WTC11 (cell line): ENCODE results near the gene FNDC3B. TPM values are rescaled to one million over a fixed set of nuclear protein-coding genes. Genes with fewer than 3 reads are reported as not detected.
A peak's percentile ranks its signal among the peaks of the same experiment; 100 is the strongest.

Experiments used
- ATAC-seq: fragments of 200-7000 bp; cut with Tn5 transposase; 2 replicates; pipeline ENCODE4 v1.10.0; 2021; ENCODE audit warnings: mild to moderate bottlenecking, moderate library complexity
- CTCF ChIA-PET: fragments of 300-600 bp; sonication (Branson Sonifier 250); formaldehyde crosslinking; loops from one replicate; lab custom pipeline; 2021; ENCODE audit warnings: antibody characterized with exemption; lab: Charles Lee
- POLR2A ChIA-PET: fragments of 350-600 bp; sonication (Branson Sonifier 250); formaldehyde crosslinking; loops from one replicate; lab custom pipeline; 2021; ENCODE audit warnings: antibody characterized with exemption; lab: Charles Lee
- DNase-seq: peaks from one replicate; pipeline ENCODE4 v3.0.0; 2021; ENCODE audit warnings: low spot score
- H3K27ac Mint-ChIP-seq: 2 replicates; pipeline ENCODE4 v1.8.0; 2021; ENCODE audit warnings: mixed read lengths
- H3K27me3 Mint-ChIP-seq: 2 replicates; pipeline ENCODE4 v1.8.0; 2021; ENCODE audit warnings: low read depth, mild to moderate bottlenecking, moderate library complexity, mixed read lengths
- H3K36me3 Mint-ChIP-seq: 2 replicates; pipeline ENCODE4 v1.8.0; 2021; ENCODE audit warnings: mixed read lengths
- H3K4me1 Mint-ChIP-seq: 2 replicates; pipeline ENCODE4 v1.8.0; 2022; ENCODE audit warnings: mixed read lengths
- H3K4me3 Mint-ChIP-seq: 2 replicates; pipeline ENCODE4 v1.8.0; 2021; ENCODE audit warnings: mild to moderate bottlenecking, moderate library complexity, mixed read lengths
- H3K9me3 Mint-ChIP-seq: 2 replicates; pipeline ENCODE4 v1.8.0; 2021; ENCODE audit warnings: mixed read lengths
- CREB1 ChIP-seq: sonication (generic); formaldehyde crosslinking; IDR thresholded peaks from 2 replicates; pipeline ENCODE4 v1.8.0; 2023; ENCODE audit warnings: mild to moderate bottlenecking, missing genetic modification reagents
- EMX1 ChIP-seq: fragments of 250-450 bp; sonication (Bioruptor Pico); IDR thresholded peaks from 2 replicates; pipeline ENCODE4 v1.8.0; 2021; ENCODE audit warnings: mild to moderate bottlenecking
- ESRRA ChIP-seq: sonication (generic); formaldehyde crosslinking; IDR thresholded peaks from 2 replicates; pipeline ENCODE4 v1.8.1; 2022; ENCODE audit warnings: mild to moderate bottlenecking, missing genetic modification reagents, borderline replicate concordance
- FOXP1 ChIP-seq: sonication (generic); formaldehyde crosslinking; IDR thresholded peaks from 2 replicates; pipeline ENCODE4 v1.8.0; 2022; ENCODE audit warnings: missing genetic modification reagents, mild to moderate bottlenecking, moderate library complexity, borderline replicate concordance
- JUN ChIP-seq: sonication (generic); formaldehyde crosslinking; IDR thresholded peaks from 2 replicates; pipeline ENCODE4 v1.8.0; 2023; ENCODE audit warnings: mild to moderate bottlenecking, missing genetic modification reagents
- NFATC4 ChIP-seq: fragments of 250-450 bp; sonication (Bioruptor Pico); IDR thresholded peaks from 2 replicates; pipeline ENCODE4 v1.9.0; 2021; ENCODE audit warnings: mild to moderate bottlenecking
- NFYB ChIP-seq: sonication (generic); formaldehyde crosslinking; conservative IDR thresholded peaks from 2 replicates; pipeline ENCODE4 v1.8.0; 2022; ENCODE audit warnings: low read depth, missing genetic modification reagents
- NR1H2 ChIP-seq: sonication (generic); formaldehyde crosslinking; IDR thresholded peaks from 2 replicates; pipeline ENCODE4 v1.9.0; 2021; ENCODE audit warnings: mild to moderate bottlenecking, moderate library complexity, missing genetic modification reagents
- RORB ChIP-seq: fragments of 250-450 bp; sonication (Bioruptor Pico); IDR thresholded peaks from 2 replicates; pipeline ENCODE4 v1.9.0; 2021; ENCODE audit warnings: mild to moderate bottlenecking
- SMAD4 ChIP-seq: sonication (generic); formaldehyde crosslinking; IDR thresholded peaks from 2 replicates; pipeline ENCODE4 v1.8.0; 2022; ENCODE audit warnings: mild to moderate bottlenecking, missing genetic modification reagents
- TEAD4 ChIP-seq: sonication (generic); formaldehyde crosslinking; IDR thresholded peaks from 2 replicates; pipeline ENCODE4 v1.8.0; 2022; ENCODE audit warnings: mild to moderate bottlenecking, missing genetic modification reagents
- total RNA-seq: library from RNA; stranded (reverse); gene quantifications from 3 replicates; pipeline ENCODE4 v1.2.3, GENCODE V29; 2021
- TF ChIP-seq, protein P1 (sequence below): fragments of 250-450 bp; sonication (Bioruptor Pico); IDR thresholded peaks from 2 replicates; pipeline ENCODE4 v1.9.0; 2021; ENCODE audit warnings: moderate library complexity, mild to moderate bottlenecking, inconsistent platforms, borderline replicate concordance
- TF ChIP-seq, protein P2 (sequence below): sonication (generic); formaldehyde crosslinking; IDR thresholded peaks from 2 replicates; pipeline ENCODE4 v1.8.0; 2022; ENCODE audit warnings: mild to moderate bottlenecking, missing genetic modification reagents
- TF ChIP-seq, protein P3 (sequence below): sonication (generic); formaldehyde crosslinking; IDR thresholded peaks from 2 replicates; pipeline ENCODE4 v1.8.1; 2022; ENCODE audit warnings: low read depth, missing genetic modification reagents, borderline replicate concordance
- TF ChIP-seq, protein P4 (sequence below): fragments of 250-450 bp; sonication (Bioruptor Pico); IDR thresholded peaks from 2 replicates; pipeline ENCODE4 v1.9.0; 2021; ENCODE audit warnings: mild to moderate bottlenecking
- TF ChIP-seq, protein P5 (sequence below): sonication (generic); formaldehyde crosslinking; IDR thresholded peaks from 2 replicates; pipeline ENCODE4 v1.8.1; 2022; ENCODE audit warnings: low read depth, mild to moderate bottlenecking, moderate library complexity, missing genetic modification reagents, borderline replicate concordance
- TF ChIP-seq, protein P6 (sequence below): sonication (generic); formaldehyde crosslinking; IDR thresholded peaks from 2 replicates; pipeline ENCODE4 v1.8.0; 2022; ENCODE audit warnings: mild to moderate bottlenecking, missing genetic modification reagents
- TF ChIP-seq, protein P7 (sequence below): fragments of 250-450 bp; sonication (Bioruptor Pico); IDR thresholded peaks from 2 replicates; pipeline ENCODE4 v2.1.2; 2022; ENCODE audit warnings: mild to moderate bottlenecking, moderate library complexity

Gene FNDC3B
- total RNA-seq, 1 experiment from 2014 or later, result 42.8 TPM

DNA sequence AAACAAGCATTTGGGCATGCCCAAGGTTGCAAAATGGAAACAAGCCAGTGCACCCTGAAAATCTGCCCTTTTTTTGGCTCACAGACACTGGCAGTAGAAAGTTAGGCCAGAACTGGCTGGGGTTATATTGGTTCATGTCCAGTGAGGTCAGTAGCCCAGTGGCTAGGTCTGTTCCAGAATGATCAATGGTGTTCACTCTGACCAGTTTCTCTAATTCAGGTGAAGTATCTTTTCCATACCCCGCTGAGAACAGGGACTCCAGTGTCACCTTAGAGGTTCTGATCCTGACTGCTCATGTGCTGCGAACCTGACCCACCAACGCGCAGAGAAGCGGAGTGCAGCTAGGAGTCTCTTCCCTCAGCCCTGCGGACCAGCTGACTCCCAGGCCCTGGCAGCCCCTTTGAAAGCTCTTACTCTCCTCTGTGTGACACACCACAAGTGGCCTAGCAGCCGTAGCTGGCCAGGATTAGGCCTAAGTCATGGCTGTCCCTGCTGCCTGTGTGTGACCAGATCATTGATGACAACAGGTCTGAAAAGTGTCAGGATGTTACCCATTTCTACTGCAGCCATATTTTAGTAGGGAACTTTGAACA lies 285.3 kb downstream of the FNDC3B start:
- CTCF ChIA-PET, result no interaction called here
- no peak for DNase-seq
- Mint-ChIP-seq H3K36me3 (peaks cover 32% of the 10 kb centered on the region), H3K4me1 (no peaks in the 10 kb centered on the region), H3K9me3 (no peaks in the 10 kb centered on the region), H3K27me3 (no peaks in the 10 kb centered on the region), H3K27ac (peak overlapping the region; percentile 64; the same call in 1 of the 2 replicates), H3K4me3 (no peak overlapping the region)
- POLR2A ChIA-PET, result interaction anchor here (0.6 kb wide), 1 partner anchor 1895 kb away, joined by 4 read pairs; no protein-coding TSS in a partner anchor
- no peak for ATAC-seq
- no peak for TF ChIP-seq CREB1 (CRISPR knock-in tag)
- TF ChIP-seq, protein P1, sequence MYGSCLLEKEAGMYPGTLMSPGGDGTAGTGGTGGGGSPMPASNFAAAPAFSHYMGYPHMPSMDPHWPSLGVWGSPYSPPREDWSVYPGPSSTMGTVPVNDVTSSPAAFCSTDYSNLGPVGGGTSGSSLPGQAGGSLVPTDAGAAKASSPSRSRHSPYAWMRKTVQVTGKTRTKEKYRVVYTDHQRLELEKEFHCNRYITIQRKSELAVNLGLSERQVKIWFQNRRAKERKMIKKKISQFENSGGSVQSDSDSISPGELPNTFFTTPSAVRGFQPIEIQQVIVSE (CRISPR knock-in tag), result no peak
- TF ChIP-seq NFATC4 (CRISPR knock-in tag), result no peak
- TF ChIP-seq, protein P2, sequence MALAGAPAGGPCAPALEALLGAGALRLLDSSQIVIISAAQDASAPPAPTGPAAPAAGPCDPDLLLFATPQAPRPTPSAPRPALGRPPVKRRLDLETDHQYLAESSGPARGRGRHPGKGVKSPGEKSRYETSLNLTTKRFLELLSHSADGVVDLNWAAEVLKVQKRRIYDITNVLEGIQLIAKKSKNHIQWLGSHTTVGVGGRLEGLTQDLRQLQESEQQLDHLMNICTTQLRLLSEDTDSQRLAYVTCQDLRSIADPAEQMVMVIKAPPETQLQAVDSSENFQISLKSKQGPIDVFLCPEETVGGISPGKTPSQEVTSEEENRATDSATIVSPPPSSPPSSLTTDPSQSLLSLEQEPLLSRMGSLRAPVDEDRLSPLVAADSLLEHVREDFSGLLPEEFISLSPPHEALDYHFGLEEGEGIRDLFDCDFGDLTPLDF (CRISPR knock-in tag), result no peak
- TF ChIP-seq, protein P3, sequence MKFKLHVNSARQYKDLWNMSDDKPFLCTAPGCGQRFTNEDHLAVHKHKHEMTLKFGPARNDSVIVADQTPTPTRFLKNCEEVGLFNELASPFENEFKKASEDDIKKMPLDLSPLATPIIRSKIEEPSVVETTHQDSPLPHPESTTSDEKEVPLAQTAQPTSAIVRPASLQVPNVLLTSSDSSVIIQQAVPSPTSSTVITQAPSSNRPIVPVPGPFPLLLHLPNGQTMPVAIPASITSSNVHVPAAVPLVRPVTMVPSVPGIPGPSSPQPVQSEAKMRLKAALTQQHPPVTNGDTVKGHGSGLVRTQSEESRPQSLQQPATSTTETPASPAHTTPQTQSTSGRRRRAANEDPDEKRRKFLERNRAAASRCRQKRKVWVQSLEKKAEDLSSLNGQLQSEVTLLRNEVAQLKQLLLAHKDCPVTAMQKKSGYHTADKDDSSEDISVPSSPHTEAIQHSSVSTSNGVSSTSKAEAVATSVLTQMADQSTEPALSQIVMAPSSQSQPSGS (CRISPR knock-in tag), result no peak
- no peak for TF ChIP-seq ESRRA
- TF ChIP-seq FOXP1 (CRISPR knock-in tag), result no peak
- TF ChIP-seq SMAD4 (CRISPR knock-in tag), result no peak
- TF ChIP-seq NFYB (CRISPR knock-in tag), result no peak
- no peak for TF ChIP-seq RORB
- no peak for TF ChIP-seq JUN (CRISPR knock-in tag)
- TF ChIP-seq, protein P4, sequence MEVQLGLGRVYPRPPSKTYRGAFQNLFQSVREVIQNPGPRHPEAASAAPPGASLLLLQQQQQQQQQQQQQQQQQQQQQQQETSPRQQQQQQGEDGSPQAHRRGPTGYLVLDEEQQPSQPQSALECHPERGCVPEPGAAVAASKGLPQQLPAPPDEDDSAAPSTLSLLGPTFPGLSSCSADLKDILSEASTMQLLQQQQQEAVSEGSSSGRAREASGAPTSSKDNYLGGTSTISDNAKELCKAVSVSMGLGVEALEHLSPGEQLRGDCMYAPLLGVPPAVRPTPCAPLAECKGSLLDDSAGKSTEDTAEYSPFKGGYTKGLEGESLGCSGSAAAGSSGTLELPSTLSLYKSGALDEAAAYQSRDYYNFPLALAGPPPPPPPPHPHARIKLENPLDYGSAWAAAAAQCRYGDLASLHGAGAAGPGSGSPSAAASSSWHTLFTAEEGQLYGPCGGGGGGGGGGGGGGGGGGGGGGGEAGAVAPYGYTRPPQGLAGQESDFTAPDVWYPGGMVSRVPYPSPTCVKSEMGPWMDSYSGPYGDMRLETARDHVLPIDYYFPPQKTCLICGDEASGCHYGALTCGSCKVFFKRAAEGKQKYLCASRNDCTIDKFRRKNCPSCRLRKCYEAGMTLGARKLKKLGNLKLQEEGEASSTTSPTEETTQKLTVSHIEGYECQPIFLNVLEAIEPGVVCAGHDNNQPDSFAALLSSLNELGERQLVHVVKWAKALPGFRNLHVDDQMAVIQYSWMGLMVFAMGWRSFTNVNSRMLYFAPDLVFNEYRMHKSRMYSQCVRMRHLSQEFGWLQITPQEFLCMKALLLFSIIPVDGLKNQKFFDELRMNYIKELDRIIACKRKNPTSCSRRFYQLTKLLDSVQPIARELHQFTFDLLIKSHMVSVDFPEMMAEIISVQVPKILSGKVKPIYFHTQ, result no peak
- TF ChIP-seq, protein P5, sequence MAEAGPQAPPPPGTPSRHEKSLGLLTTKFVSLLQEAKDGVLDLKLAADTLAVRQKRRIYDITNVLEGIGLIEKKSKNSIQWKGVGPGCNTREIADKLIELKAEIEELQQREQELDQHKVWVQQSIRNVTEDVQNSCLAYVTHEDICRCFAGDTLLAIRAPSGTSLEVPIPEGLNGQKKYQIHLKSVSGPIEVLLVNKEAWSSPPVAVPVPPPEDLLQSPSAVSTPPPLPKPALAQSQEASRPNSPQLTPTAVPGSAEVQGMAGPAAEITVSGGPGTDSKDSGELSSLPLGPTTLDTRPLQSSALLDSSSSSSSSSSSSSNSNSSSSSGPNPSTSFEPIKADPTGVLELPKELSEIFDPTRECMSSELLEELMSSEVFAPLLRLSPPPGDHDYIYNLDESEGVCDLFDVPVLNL (CRISPR knock-in tag), result no peak
- TF ChIP-seq, protein P6, sequence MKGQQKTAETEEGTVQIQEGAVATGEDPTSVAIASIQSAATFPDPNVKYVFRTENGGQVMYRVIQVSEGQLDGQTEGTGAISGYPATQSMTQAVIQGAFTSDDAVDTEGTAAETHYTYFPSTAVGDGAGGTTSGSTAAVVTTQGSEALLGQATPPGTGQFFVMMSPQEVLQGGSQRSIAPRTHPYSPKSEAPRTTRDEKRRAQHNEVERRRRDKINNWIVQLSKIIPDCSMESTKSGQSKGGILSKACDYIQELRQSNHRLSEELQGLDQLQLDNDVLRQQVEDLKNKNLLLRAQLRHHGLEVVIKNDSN (CRISPR knock-in tag), result no peak
- no peak for TF ChIP-seq NR1H2 (CRISPR knock-in tag)
- TF ChIP-seq, protein P7, sequence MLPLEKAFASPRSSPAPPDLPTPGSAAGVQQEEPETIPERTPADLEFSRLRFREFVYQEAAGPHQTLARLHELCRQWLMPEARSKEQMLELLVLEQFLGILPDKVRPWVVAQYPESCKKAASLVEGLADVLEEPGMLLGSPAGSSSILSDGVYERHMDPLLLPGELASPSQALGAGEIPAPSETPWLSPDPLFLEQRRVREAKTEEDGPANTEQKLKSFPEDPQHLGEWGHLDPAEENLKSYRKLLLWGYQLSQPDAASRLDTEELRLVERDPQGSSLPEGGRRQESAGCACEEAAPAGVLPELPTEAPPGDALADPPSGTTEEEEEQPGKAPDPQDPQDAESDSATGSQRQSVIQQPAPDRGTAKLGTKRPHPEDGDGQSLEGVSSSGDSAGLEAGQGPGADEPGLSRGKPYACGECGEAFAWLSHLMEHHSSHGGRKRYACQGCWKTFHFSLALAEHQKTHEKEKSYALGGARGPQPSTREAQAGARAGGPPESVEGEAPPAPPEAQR (CRISPR knock-in tag), result no peak
- no peak for TF ChIP-seq TEAD4 (CRISPR knock-in tag)
- TF ChIP-seq EMX1 (CRISPR knock-in tag), result no peak
